HEK293T (cell line): ENCODE data around the gene ABR.

Experiments
- BHLHE40 ChIP-seq: fragments of 450-650 bp; IDR thresholded peaks from 2 replicates; pipeline ENCODE4 v1.6.1; 2016; ENCODE audit warnings: mild to moderate bottlenecking, moderate library complexity, borderline replicate concordance
- SUZ12 ChIP-seq: fragments of 450-650 bp; IDR thresholded peaks from 2 replicates; pipeline ENCODE4 v1.6.1; 2016; ENCODE audit warnings: mild to moderate bottlenecking
- TARDBP ChIP-seq: fragments of 450-650 bp; IDR thresholded peaks from 2 replicates; pipeline ENCODE4 v1.6.1; 2016

DNA sequence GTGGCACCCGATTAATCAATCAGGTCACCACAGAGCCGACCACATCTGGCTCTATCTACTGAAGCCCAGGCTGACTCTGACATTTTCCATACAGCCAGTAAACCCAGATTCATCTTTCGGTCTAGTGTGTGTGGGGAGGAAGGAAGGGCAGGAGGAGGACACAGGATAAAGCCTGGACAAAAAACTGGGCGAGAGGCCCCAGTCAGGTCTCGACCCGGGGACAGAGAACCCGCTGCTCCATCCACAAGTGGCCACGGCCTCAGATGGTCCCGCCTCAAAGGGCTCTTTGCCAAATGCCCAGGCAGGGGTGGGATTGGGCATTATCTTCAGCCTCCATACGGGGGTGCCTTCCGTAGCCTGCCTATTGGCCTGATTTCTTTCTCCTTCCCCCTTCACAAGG lies 7.8 kb downstream of the ABR start:
- TF ChIP-seq TARDBP (no peak), SUZ12 (no peak), BHLHE40 (no peak)
